NOMO-1 (cell line): ENCODE results near the gene TTLL12.

Experiments
- DNase-seq, 2 experiments: peaks; one replicate each; lab custom pipeline; 2025; ENCODE audit not compliant: unreplicated experiment in 2 of 2; lab: John Stamatoyannopoulos, UW

The TTLL12 gene

GRCh38 chr22:43131773-43132501, 55.0 kb downstream of the TTLL12 start:
- DNase-seq: no peak

GRCh38 chr22:43129426-43130425, 57.2 kb downstream of the TTLL12 start:
- DNase-seq: peak; percentile 49 to 64

DNA sequence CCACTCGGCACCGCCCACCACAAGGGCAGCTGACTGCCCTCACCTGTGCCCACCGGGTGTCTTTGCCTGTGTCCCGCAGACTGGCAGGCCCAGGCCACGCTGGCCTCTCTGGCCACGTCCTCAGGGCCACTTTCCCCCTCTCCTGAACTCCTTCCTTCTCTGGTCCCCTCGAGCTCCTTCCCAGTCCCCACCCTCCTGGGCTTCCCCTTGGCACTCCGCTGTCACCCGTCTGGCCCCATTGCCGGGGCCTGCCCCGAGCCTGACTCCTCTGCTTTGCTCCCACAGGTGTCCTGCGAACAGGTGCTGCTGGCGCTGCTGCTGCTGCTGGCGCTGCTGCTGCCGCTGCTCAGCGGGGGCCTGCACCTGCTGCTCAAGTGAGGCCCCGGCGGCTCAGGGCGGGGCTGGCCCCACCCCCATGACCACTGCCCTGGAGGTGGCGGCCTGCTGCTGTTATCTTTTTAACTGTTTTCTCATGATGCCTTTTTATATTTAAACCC, 58.0 kb downstream of the TTLL12 start:
- no peak for DNase-seq

DNA sequence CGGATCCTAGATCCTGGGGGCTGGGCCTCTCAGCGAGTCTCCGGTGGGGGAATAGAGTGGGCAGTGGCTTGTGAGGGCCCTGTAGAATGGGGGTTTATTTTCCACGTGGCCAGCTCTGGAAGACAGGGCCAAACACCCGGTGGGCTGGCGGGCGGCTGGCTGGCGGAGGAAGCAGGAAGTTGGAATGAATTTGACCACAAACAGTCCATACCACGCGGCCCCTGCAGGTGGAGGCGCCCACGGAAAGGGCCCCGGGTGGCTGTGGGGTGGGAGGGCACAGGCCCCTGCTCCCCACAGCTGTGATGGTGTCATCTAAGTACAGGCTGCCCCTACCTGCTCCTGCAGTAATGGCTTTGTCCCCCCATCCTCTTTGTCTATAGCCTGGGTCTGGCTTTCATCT, 58.8 kb downstream of the TTLL12 start:
- DNase-seq: peak; percentile 9 to 54

- no peak for DNase-seq
These were observed 59.6 kb downstream of the TTLL12 start for GRCh38 chr22:43127166-43127908.

DNA sequence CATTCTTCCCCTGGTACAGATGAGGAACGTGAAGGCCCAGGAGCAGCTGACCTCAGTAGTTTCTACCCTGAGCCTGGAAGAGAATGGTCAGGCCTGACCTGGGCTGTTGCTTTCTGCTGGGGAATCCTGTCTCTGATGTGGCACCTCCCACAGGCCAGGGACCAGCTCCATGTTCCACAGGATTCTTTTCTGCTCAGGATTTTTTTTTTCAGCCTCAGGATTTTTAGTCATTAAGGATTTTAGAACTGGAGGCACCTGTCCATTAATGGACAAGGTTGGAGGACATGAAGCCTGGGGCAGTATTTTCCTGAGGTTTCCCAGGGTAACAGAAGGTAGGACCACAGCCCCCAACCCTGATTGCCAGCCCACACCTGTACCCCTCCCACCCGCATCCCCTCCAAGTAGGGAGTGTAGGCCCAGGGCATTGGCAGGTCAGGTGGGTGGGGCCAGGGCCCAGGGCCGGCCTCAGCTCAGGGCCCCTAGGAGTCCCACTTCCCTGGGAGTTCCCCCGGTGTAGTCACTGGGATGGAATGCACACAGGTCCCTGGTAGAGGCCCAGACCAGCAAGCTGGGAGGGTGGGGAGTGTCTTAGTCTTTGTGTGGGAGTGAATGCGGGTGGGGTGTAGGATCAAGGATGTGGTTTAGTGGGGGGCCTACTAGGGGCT, 60.3 kb downstream of the TTLL12 start:
- no peak for DNase-seq

DNA sequence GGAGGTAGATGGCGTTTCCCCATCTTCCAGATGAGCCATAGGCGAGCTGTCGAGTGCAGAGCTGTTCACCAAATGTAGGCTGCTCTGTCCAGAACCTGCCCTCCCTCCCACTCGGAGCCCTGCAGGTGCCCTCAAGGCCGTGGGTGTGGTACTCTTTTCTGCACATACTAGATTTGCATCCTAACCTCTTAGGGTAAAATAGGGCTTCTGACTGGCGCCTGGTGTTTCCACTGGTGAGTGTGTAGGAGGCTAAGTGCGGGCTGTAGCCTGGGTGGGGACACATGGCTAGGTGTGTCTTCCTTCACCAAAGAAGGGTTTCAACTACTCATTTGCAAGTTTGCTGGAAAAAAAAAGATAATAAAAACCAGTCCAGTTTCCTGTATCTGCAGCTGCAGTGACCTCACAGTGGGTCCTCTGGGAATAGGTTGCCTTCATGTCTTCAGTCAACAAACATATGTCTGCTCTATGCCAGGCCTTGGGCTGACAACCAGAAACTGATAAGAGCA, 67.9 kb downstream of the TTLL12 start:
- no peak for DNase-seq

- peak in 1 of 2 experiments; percentile 7 for DNase-seq
These were observed 68.7 kb downstream of the TTLL12 start for GRCh38 chr22:43118024-43118849.

DNA sequence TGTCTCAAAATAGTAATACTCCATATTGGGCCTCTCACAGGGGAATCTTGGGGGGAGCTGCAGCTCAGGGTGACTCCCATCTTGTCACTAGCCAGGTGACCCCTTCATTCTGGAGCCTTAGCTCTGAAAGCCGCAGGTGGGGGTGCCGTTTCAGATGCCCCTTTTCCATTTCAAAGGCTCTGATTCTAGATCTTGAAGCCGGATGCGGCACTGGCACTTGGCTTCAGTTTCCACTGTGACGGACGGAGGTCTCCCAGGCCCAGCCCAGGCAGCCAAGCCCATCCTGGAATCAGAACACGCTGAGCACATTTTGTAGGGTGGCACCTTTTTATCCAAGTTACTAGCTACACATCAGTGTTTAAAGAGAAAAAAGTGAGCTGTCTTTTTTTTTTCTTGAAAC, 70.0 kb downstream of the TTLL12 start:
- DNase-seq: no peak
